LNCaP clone FGC (cell line): ENCODE data around the gene BOLA2B.
A peak's percentile ranks its signal among the peaks of the same experiment; 100 is the strongest.
"Not testable (repeated sequence)": the region's sequence is repeated elsewhere in the genome, so short reads cannot be mapped to it uniquely, and the experiment has no call there.

Source experiments
- DNase-seq: peaks from one replicate; pipeline ENCODE4 v3.0.0-alpha.2; 2011; ENCODE audit warnings: low read depth
- H3K4me3 ChIP-seq: 2 replicates; pipeline ENCODE4 v1.5.1; 2011; ENCODE audit warnings: mild to moderate bottlenecking, low read depth, low read length, control low read depth

BOLA2B gene

DNA sequence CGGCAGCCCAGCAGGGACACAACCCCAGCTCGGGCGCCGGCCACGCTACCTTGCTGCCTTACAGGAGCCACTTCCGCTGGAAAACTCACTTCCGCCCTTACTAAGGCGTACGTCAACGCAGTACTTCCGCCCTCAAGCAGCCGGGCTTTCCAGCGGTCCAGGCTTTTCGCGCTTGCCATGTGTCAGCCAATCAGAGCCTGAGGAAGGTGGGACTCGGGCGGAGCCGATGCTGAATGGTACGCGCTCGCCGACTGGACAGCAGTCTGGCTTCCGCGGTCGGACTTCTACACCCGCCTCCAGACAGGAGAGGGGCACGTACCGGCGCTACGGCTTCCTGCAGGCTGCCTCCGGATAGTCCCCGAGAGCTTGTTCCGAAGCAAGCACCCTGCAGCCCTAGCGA, at the start of gene BOLA2B, which contains the start of gene SLX1A:
Gene BOLA2B (minus strand): TSS at position 52 of the 400 bp plus-strand sequence. CDS start 71 bp downstream, outside the sequence.
Gene SLX1A (plus strand): TSS at position 261 of the 400 bp plus-strand sequence. CDS start 210 bp downstream, outside the sequence.
- peak within 1 kb of the TSS; percentile 48 for H3K4me3 ChIP-seq
- not testable (repeated sequence) for DNase-seq

DNA sequence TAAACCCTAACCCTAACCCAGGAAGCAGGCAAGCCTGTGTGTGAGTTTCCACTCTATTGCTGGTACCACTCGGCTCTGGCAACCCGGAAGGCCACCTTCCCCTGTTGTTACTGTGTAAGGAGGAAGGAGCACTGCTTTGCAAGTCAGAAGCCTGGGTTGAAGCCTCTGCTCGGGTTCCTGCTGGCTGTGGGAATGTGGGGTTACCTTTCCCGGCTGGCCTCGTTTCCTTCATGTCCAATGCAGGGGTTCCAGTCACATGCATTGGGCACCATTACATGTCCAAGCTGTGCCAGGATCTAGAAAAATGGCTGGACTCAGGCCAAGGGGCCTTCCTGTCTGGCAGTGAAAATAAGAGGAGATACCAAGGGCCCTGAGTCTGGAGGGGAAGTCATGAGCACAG, 23.6 kb upstream of the BOLA2B start:
- H3K4me3 ChIP-seq, DNase-seq: not testable (repeated sequence)

DNA sequence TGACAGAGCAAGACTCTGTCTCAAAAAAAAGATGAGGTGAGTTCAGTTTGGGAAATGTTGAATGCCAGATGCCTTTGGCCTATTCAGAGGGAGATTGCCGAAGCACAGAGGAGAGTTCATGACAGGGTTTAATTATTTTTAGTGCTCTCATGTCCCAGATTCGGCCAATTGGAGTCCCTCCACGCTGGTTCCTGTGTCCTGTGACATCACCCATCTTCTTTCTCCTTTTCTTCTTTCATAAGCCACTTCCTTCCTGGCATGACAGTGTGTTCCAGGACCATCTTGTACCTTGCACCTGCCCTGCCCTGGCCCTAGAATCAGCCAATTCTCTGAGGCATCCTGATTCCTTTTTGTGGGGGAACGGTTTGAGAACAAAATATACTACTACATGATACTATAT, 17.9 kb upstream of the BOLA2B start:
- H3K4me3 ChIP-seq, DNase-seq: not testable (repeated sequence)

DNA sequence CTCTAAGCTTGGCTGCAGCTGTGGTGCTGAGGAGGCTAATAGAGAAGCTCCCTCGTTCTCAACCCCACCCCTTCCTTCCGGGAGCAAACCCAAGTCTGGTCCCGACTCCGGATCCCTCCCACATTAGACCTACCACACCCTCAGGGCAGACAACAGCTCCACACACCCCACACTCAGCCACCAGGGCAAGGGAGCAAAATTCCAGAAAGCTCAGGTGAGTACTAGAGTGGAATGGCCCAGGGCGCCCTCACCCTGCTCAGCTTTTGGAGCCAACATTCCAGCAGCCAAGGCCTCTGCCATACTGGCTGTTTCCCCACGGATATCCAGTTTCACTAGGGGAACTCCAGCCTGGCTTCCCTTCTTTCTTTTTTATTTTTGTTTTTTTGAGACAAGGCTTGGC, 15.6 kb upstream of the BOLA2B start:
- not testable (repeated sequence) for H3K4me3 ChIP-seq, DNase-seq

DNA sequence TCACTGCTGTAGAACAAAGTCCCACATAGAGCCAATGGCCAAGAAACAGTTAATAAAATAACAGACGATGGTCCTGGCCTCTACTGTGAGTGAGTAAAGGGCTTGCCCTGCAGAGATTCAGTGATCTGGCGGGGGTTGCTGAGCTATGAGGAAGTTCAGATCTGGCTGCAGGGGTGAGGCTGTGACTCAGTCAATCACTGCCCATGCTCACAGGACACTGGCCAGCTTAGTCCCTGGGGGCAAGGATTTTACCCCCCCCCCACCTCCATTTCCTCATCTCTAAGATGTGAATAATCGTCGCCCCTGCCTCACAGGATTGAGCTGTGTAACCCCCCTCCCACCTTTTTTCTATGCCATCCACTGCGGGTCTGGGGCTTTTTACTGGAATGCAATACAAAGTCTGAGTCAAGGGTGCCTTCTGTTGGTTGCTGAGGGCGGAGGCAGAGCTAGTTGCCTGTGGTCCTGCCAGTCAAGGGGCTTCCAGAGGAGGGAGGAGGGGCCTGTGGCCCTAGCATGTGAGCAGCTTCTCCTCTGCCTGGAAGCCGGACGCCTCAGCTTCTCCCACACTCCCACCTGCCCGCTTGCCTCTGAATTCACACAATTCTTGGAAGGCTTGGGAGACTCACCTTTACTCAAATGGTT, 13.7 kb upstream of the BOLA2B start:
- DNase-seq, H3K4me3 ChIP-seq: not testable (repeated sequence)

DNA sequence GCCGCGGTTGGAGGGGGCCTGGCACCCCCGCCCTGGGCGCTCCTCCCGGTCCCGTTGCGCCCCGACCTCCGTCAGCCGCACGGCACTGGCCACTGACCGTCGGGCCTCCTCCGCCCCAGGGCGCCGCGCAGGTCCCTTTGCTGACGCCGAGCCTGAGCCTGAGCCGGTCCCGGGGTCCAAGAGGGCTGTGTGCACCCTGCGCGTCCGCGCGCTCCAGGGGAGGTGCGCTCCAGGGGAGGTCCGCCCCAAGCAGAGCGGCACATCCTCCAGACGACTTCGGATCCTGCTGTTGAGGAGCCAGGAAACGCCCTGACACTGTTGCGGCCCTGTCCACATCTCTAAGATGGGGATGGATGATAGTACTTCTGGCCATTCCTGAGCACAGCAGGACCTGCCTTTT, 12.8 kb upstream of the BOLA2B start:
- DNase-seq: not testable (repeated sequence)
- H3K4me3 ChIP-seq: peak overlapping the region; percentile 39; the same call in 1 of the 2 replicates

DNA sequence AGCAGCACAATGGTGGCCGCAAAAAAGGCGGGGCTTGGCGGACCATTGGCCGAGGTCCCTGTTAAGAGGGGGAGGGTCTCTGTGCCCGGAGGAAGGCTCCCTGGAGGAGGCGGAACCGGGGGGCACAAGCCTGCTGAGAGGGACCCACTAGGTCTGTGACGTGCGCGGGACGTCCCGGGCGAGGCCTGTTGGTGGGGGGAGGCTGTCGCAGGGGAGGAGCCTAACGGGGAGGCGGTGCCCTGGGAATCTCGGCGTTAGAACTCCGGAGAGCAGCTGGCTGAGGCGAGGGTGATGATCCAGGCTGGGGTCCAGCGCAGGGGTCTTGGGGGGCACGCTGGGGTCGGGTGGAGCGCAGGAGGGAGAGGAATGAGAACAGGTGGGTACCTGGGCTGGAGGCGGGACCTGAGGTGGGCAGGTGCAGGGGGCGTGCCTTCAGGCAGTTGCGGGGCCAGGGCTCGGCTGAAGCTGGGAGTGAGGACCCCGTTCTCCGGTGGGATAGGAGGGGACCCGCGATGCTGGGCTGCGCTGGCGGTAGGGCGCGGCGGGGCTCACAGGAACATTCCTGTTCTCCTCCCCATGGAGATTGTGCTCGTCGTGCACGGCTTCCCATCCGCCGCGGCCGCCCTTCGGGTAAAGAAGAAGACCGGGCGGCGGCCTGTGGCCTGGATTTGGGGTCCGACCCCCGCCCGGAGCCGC, 12.2 kb upstream of the BOLA2B start:
- H3K4me3 ChIP-seq: peak overlapping the region; percentile 39

DNA sequence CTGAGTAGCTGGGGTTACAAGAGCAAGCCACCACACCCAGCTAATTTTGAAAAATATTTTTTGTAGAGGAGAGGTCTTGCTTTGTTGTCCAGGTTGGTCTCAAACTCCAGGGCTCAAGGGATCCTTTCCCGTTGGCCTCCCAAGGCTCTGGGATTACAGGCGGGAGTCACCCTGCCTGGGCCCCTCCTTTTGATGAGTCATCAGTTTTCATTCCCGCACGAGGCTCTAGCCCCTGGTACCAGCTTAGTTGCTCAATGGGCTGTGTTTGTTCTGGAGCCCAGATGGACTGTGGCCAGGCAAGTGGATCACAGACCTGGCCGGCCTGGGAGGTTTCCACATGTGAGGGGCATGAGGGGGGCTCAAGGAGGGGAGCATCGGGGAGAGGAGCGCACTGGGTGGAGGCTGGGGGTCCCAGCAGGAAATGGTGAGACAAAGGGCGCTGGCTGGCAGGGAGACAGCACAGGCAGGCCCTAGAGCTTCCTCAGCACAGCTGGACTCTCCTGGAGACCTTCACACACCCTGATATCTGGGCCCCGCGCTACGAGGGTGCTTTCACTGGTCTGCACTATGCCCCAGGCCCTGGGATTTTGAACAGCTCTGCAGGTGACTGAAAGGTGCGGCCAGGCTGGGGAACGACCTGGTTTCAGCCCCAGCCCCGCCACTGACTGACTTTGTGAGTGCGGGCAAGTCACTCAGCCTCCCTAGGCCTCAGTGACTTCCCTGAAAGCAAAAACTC, 6.3 kb upstream of the BOLA2B start:
- H3K4me3 ChIP-seq, DNase-seq: not testable (repeated sequence)

More for the DNA sequence above, 12.2 kb upstream of the BOLA2B start:
- DNase-seq: not testable (repeated sequence)

DNA sequence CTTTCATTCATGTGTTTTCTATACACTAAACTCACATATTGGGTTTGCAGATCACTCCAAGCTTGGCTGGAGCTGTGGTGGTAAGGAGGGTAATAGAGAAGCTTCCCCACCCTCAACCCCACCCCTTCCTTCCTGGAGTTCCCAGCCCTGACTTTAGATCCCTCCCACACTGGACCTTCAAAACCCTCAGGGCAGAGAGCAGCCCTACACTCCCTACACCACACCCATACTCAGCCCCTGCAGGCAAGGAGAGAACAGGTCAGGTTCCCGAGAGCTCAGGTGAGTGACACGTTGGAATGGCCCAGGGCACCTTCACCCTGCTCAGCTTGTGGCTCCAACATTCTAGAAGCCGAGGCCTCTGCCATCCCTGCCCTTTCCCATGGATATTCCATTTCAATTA, 5.6 kb upstream of the BOLA2B start, which contains the start of gene SULT1A3:
Gene SULT1A3 (plus strand): TSS at position 207 of the 400 bp plus-strand sequence. CDS start 1,474 bp downstream, outside the sequence.
- not testable (repeated sequence) for DNase-seq, H3K4me3 ChIP-seq

DNA sequence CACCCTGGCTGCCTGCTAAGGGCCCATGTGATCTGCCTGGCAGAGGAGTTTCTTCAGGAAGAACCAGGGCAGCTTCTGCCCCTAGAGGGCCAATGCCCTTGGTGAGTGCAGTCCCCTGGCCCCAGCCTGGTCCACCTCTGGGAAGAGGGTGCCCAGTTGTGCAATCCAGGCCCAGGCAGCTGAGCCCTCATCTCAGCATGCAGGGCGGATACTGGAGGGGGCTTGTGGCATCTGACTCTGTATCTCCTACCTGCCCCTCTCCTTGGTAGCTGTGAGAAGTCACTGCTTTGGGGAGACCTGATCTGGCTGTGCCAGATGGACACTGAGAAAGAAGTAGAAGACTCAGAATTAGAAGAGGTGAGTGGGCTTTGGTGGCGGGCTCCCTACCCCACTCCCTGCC, 3.5 kb upstream of the BOLA2B start:
- not testable (repeated sequence) for DNase-seq, H3K4me3 ChIP-seq

DNA sequence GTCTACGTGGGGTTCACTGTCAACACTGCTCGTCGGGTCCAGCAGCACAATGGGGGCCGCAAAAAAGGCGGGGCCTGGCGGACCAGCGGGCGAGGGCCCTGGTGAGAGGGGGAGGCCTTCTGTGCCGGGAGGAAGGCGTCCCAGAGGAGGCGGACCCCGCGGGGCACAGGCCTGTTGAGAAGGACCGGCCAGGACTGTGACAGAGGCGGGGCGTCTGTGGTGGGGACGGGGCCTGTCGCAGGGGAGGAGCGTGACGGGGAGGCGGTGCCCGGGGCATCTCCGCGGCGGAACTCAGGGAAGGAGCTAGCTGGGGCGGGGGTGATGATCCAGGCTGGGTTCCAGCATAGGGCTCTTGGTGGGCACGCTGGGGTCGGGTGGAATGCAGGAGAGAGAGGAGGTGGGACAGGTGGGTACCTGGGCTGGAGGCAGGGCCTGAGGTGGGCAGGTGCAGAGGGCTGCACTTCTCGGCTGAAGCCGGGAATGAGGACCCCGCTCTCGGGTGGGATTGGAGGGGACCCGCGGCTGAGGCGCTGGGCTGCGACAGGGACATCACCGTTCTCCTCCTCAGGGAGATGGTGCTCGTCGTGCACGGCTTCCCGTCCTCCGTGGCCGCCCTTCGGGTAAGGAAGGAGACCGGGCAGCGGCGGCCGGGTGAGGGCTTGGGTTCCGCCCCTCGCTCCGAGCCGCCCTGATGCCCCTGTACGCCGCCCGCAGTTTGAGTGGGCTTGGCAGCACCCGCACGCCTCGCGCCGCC, 883 bp upstream of the BOLA2B start:
- H3K4me3 ChIP-seq: peak overlapping the region; percentile 48

DNA sequence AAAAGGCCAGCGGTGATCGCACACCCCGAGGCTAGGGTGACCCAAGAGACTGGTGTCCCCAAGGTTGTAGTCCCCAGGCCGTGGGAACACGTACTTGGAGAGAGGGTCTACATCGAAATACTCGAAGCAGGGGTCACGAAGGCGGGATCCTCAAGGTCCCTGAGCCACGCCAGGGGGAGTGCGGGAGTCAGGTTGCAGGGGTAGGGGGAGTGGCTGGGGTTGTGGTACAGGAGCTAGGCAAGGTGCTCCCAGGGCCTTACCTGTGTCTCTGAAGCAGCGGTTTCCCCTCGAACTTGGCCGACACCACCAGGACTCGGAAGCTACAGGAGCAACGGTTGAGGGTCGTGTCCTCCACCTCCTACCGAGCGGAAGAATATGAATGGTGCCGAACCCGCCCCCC, 368 bp downstream of the BOLA2B start:
- not testable (repeated sequence) for DNase-seq, H3K4me3 ChIP-seq

More for the DNA sequence above, 883 bp upstream of the BOLA2B start:
- DNase-seq: not testable (repeated sequence)

DNA sequence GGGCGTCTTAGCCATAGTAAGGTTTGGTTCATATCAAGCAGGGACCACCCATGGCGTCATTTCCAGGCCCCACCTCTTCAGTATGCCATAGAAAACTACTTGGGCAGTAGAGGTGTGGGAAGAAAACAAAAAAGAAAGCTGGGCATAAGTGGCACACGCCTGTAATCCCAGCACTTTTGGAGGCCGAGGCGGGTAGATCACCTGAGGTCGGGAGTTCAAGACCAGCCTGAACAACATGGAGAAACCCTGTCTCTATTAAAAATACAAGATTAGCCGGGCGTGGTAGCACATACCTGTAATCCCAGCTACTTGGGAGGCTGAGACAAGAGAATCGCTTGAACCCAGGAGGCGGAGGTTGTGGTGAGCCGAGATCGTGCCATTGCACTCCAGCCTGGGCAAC, 2.3 kb downstream of the BOLA2B start:
- not testable (repeated sequence) for DNase-seq

More for the DNA sequence above, 2.3 kb downstream of the BOLA2B start:
- not testable (repeated sequence) for H3K4me3 ChIP-seq
